A673 (cell line): ENCODE results near the gene SAT2. TPM values are rescaled to one million over a fixed set of nuclear protein-coding genes. Genes with fewer than 3 reads are reported as not detected.

Source experiments
- BruUV-seq: library from RNA; stranded (reverse); fragments of 400-500 nt; replicated peaks from 2 replicates; lab custom pipeline; 2021; lab: Mats Ljungman, UMichigan
- CTCF ChIA-PET: fragments of 300-600 bp; sonication (Branson Sonifier 250); formaldehyde crosslinking; loops from one replicate; lab custom pipeline; 2022; ENCODE audit warnings: antibody characterized with exemption; lab: Charles Lee
- POLR2A ChIA-PET: fragments of 300-600 bp; sonication (Branson Sonifier 250); formaldehyde crosslinking; loops from one replicate; lab custom pipeline; 2022; ENCODE audit warnings: antibody characterized with exemption; ENCODE audit not compliant: low non-redundant PET; lab: Charles Lee
- DNase-seq: peaks from one replicate; pipeline ENCODE4 v3.0.0-alpha.2; 2015; ENCODE audit warnings: low spot score
- H3K27ac ChIP-seq: fragments of 200-600 bp; sonication (generic); 2 replicates; pipeline ENCODE4 v1.5.1; 2016; ENCODE audit warnings: mixed run types, low read depth, mild to moderate bottlenecking, mixed read lengths, antibody characterized with exemption, low read length; ENCODE audit not compliant: poor library complexity, severe bottlenecking
- H3K27me3 ChIP-seq: fragments of 200-600 bp; sonication (generic); replicated peaks from 2 replicates; pipeline ENCODE4 v1.6.1; 2017; ENCODE audit warnings: mixed run types, low read depth, mild to moderate bottlenecking, mixed read lengths, antibody characterized with exemption, low read length; ENCODE audit not compliant: insufficient read depth, poor library complexity
- H3K36me3 ChIP-seq: fragments of 200-600 bp; sonication (generic); 2 replicates; pipeline ENCODE4 v1.6.1; 2016; ENCODE audit warnings: mixed run types, mild to moderate bottlenecking, mixed read lengths, antibody characterized with exemption, low read length; ENCODE audit not compliant: insufficient read depth, poor library complexity, severe bottlenecking
- H3K4me1 ChIP-seq: fragments of 200-600 bp; sonication (generic); 2 replicates; pipeline ENCODE4 v1.6.1; 2017; ENCODE audit warnings: mixed run types, mild to moderate bottlenecking, mixed read lengths, antibody characterized with exemption, low read length; ENCODE audit not compliant: insufficient read depth, poor library complexity, severe bottlenecking
- H3K4me3 ChIP-seq: fragments of 200-600 bp; sonication (generic); 2 replicates; pipeline ENCODE4 v1.5.1; 2016; ENCODE audit warnings: low read depth, mixed run types, mild to moderate bottlenecking, mixed read lengths, low read length; ENCODE audit not compliant: poor library complexity, severe bottlenecking
- H3K9me3 ChIP-seq: fragments of 200-600 bp; sonication (generic); 2 replicates; pipeline ENCODE4 v1.6.1; 2016; ENCODE audit warnings: mixed run types, low read depth, mild to moderate bottlenecking, mixed read lengths, antibody characterized with exemption, low read length; ENCODE audit not compliant: poor library complexity, severe bottlenecking
- CTCF ChIP-seq: fragments of 300-800, 200-600 bp; sonication (generic); conservative IDR thresholded peaks from 2 replicates; pipeline ENCODE4 v1.5.1; 2017; ENCODE audit warnings: low read depth, mild to moderate bottlenecking, antibody characterized with exemption, low read length, moderate library complexity, mixed read lengths
- EZH2 ChIP-seq: fragments of 200-600 bp; sonication (generic); IDR thresholded peaks from 2 replicates; pipeline ENCODE4 v1.6.1; 2017; ENCODE audit warnings: borderline replicate concordance, low read depth, mild to moderate bottlenecking, mixed read lengths, antibody characterized with exemption, low read length; ENCODE audit not compliant: poor library complexity, severe bottlenecking
- intact Hi-C: fragments of 100-400 bp; cut with micrococcal nuclease; formaldehyde crosslinking; loops from one replicate; pipeline ENCODE4 v1.10.0; 2022; ENCODE audit not compliant: unreplicated experiment
- total RNA-seq: library from RNA; stranded (reverse); gene quantifications from 2 replicates; pipeline ENCODE4 v1.2.3, GENCODE V29; 2021

Gene SAT2
- total RNA-seq, 1 experiment from 2014 or later, result 61.7 TPM

GRCh38 chr17:7634384-7634783 is 6.8 kb upstream of the SAT2 start:
- no peaks in the 10 kb centered on the region for H3K27me3 ChIP-seq
- H3K27ac ChIP-seq, result no peak overlapping the region
- intact Hi-C loops, result no loop called here
- POLR2A ChIA-PET, result no interaction called here
- peak; percentile 57 for DNase-seq
- H3K9me3 ChIP-seq, result no peaks in the 10 kb centered on the region
- no TSS peak for BruUV-seq
- no peak overlapping the region for H3K4me3 ChIP-seq
- TF ChIP-seq CTCF (peak; percentile 54), EZH2 (no peak)
- H3K4me1 ChIP-seq, result no peaks in the 10 kb centered on the region
- CTCF ChIA-PET, result no interaction called here
- H3K36me3 ChIP-seq, result no peaks in the 10 kb centered on the region

GRCh38 chr17:7633093-7633492 is 5.5 kb upstream of the SAT2 start:
- intact Hi-C loops, result no loop called here
- Histone ChIP-seq H3K27ac (no peak overlapping the region), H3K4me3 (no peak overlapping the region), H3K9me3 (no peaks in the 10 kb centered on the region), H3K36me3 (no peaks in the 10 kb centered on the region), H3K27me3 (no peaks in the 10 kb centered on the region), H3K4me1 (no peaks in the 10 kb centered on the region)
- no TSS peak for BruUV-seq
- ChIA-PET CTCF (interaction anchor here (0.6 to 1.0 kb wide), 3 partner anchors 54 to 83 kb away, joined by 3 to 5 read pairs (median 3); partner anchors contain the start of genes TP53 and WRAP53), POLR2A (no interaction called here)
- TF ChIP-seq CTCF (0 out of 2 replicates have a peak, but pooled peaks have one; percentile 12), EZH2 (no peak)
- DNase-seq, result peak; percentile 36

- TF ChIP-seq EZH2 (no peak), CTCF (peak; percentile 59)
- Histone ChIP-seq H3K27ac (no peak overlapping the region), H3K4me3 (no peak overlapping the region), H3K36me3 (no peaks in the 10 kb centered on the region), H3K27me3 (no peaks in the 10 kb centered on the region), H3K4me1 (no peaks in the 10 kb centered on the region), H3K9me3 (no peaks in the 10 kb centered on the region)
- CTCF ChIA-PET, result interaction anchor here (0.6 to 1.0 kb wide), 3 partner anchors 54 to 84 kb away, joined by 3 to 5 read pairs (median 3); partner anchors contain the start of genes TP53 and WRAP53
- BruUV-seq, result no TSS peak
- POLR2A ChIA-PET, result no interaction called here
- intact Hi-C loops, result no loop called here
- DNase-seq, result peak; percentile 58
These were observed 4.9 kb upstream of the SAT2 start for GRCh38 chr17:7632492-7632894.
